GM12878 (cell line): Measurements from ENCODE around the gene KIAA1671. TPM values are rescaled to one million over a fixed set of nuclear protein-coding genes. Genes with fewer than 3 reads are reported as not detected.

Experiments used
- ASH2L ChIP-seq: fragments of 300-600, 200-600 bp; sonication (generic); IDR thresholded peaks from 2 replicates; pipeline ENCODE4 v1.6.1; 2017; ENCODE audit warnings: low read depth, mild to moderate bottlenecking, borderline replicate concordance
- CEBPZ ChIP-seq: fragments of 150-350 bp; IDR thresholded peaks from 2 replicates; pipeline ENCODE4 v1.6.1; 2016; ENCODE audit warnings: low read depth, low read length
- CHD1 ChIP-seq: IDR thresholded peaks from 2 replicates; pipeline ENCODE4 v1.6.1; 2012; ENCODE audit warnings: low read depth, low read length, improper control_type of control experiment
- CHD4 ChIP-seq: fragments of 200-600 bp; sonication (generic); IDR thresholded peaks from 2 replicates; pipeline ENCODE4 v1.6.1; 2016; ENCODE audit warnings: mild to moderate bottlenecking
- CREM ChIP-seq: IDR thresholded peaks from 2 replicates; pipeline ENCODE4 v1.6.1; 2014; ENCODE audit warnings: antibody characterized with exemption, low read depth
- ELK1 ChIP-seq: IDR thresholded peaks from 2 replicates; pipeline ENCODE4 v1.6.1; 2012; ENCODE audit warnings: low read depth, low read length, improper control_type of control experiment
- GABPA ChIP-seq: IDR thresholded peaks from 2 replicates; pipeline ENCODE4 v1.6.1; 2014; ENCODE audit warnings: antibody characterized with exemption, low read depth, mild to moderate bottlenecking, inconsistent platforms
- PAX8 ChIP-seq: fragments of 450-650 bp; IDR thresholded peaks from 2 replicates; pipeline ENCODE4 v1.6.1; 2017; ENCODE audit warnings: mild to moderate bottlenecking, moderate library complexity
- POLR2AphosphoS2 ChIP-seq: IDR thresholded peaks from 2 replicates; pipeline ENCODE4 v1.6.1; 2011; ENCODE audit warnings: low read depth, mild to moderate bottlenecking, low read length, improper control_type of control experiment, moderate library complexity
- RCOR1 ChIP-seq: conservative IDR thresholded peaks from 2 replicates; pipeline ENCODE4 v1.6.1; 2012; ENCODE audit warnings: low read depth, low read length, improper control_type of control experiment
- SMAD5 ChIP-seq: IDR thresholded peaks from 2 replicates; pipeline ENCODE4 v1.6.1; 2016; ENCODE audit warnings: antibody characterized with exemption, low read depth
- SMC3 ChIP-seq: IDR thresholded peaks from 2 replicates; pipeline ENCODE4 v1.6.1; 2011; ENCODE audit warnings: low read length, improper control_type of control experiment, borderline replicate concordance
- SUZ12 ChIP-seq: fragments of 200-600 bp; sonication (generic); IDR thresholded peaks from one replicate; pipeline ENCODE4 v1.6.1; 2018; ENCODE audit warnings: antibody characterized with exemption, mild to moderate bottlenecking; ENCODE audit not compliant: unreplicated experiment
- ZNF384 ChIP-seq: IDR thresholded peaks from 2 replicates; pipeline ENCODE4 v1.6.1; 2012; ENCODE audit warnings: low read depth, mild to moderate bottlenecking, low read length, improper control_type of control experiment, borderline replicate concordance
- ZNF622 ChIP-seq: fragments of 450-650 bp; IDR thresholded peaks from 2 replicates; pipeline ENCODE4 v1.6.1; 2017; ENCODE audit warnings: mild to moderate bottlenecking, inconsistent platforms
- ZZZ3 ChIP-seq: IDR thresholded peaks from 2 replicates; pipeline ENCODE4 v1.6.1; 2011; ENCODE audit warnings: low read depth; ENCODE audit not compliant: control insufficient read depth, insufficient read length
- polyA plus RNA-seq, 11 experiments: library from polyadenylated mRNA; depleted of rRNA in 4 of 11; unstranded in 6 of 11; stranded (reverse) in 5 of 11; fragments of >200 nt; fragmentation: Nextera tagmentation in 4 of 11; fragmentation: Illumina TruSeq in 1 of 11; extraction: Ambion mirVana in 4 of 11; extraction: Trizol in 1 of 11; gene quantifications; 1 replicate in 1 of 11; 2 replicates in 10 of 11; pipeline versions ENCODE4 v1.2.1 to v1.2.3, GENCODE V29; 2011 to 2016; ENCODE audit warnings: inconsistent platforms in 2 of 11, missing spikeins in 2 of 11, low read depth in 1 of 11
- total RNA-seq, 4 experiments: library from RNA; depleted of rRNA in 3 of 4; stranded (reverse); fragments of >200 nt in 3 of 4; fragmentation: Illumina TruSeq in 1 of 4; extraction: Trizol in 1 of 4; gene quantifications; 2 replicates each; pipeline versions ENCODE4 v1.2.1 to v1.2.3, GENCODE V29; 2013 to 2021
- TF ChIP-seq, protein P1 (sequence below): fragments of 450-650 bp; formaldehyde crosslinking; IDR thresholded peaks from 2 replicates; pipeline ENCODE4 v1.5.0; 2022; ENCODE audit warnings: mild to moderate bottlenecking, missing genetic modification characterization
- TF ChIP-seq, protein P2 (sequence below): IDR thresholded peaks from 2 replicates; pipeline ENCODE4 v1.6.1; 2012; ENCODE audit warnings: low read length, inconsistent platforms

Gene KIAA1671
- total and polyA plus RNA-seq, 10 of the 15 experiments (the other 5 are each of a cell fraction or from before 2014, with no cell fraction given), result 0.05 to 2.7 (median 0.33) TPM

DNA sequence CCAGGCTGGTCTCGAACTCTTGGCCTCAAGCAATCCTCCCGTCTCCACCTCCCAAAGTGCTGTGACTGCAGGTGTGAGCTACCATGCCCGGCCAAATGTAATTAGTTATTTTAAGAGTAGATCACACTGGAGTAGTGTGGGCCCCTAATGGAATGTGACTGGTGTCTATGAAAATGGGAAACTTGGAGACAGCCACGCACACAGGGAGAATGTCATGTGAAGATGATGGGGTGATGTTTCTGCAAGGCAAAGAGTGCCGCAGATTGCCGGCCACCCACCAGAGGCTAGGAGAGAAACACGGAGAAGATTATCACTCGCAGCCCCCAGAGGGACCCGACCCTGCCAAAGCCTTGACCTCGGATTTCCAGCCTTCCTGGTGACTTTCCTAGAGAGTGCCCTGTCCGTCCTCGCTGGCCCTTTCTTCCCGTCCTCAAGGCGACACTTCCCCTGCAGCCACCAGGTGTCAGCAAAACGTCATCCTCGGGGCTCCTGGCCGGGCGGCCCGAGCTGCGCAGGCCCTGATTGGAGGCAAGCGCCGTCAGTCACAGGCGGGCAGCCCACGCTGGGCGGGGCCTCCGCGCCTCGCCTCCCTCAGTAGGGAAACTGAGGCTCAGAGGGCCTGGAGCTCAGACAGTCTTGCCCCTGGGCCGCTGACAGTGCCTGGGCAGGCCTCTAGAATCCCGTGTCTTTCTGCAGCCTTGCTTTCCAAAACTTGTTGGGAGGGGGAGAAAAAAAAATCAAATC is 283.2 kb downstream of the KIAA1671 start (continued):
- TF ChIP-seq, protein P1, sequence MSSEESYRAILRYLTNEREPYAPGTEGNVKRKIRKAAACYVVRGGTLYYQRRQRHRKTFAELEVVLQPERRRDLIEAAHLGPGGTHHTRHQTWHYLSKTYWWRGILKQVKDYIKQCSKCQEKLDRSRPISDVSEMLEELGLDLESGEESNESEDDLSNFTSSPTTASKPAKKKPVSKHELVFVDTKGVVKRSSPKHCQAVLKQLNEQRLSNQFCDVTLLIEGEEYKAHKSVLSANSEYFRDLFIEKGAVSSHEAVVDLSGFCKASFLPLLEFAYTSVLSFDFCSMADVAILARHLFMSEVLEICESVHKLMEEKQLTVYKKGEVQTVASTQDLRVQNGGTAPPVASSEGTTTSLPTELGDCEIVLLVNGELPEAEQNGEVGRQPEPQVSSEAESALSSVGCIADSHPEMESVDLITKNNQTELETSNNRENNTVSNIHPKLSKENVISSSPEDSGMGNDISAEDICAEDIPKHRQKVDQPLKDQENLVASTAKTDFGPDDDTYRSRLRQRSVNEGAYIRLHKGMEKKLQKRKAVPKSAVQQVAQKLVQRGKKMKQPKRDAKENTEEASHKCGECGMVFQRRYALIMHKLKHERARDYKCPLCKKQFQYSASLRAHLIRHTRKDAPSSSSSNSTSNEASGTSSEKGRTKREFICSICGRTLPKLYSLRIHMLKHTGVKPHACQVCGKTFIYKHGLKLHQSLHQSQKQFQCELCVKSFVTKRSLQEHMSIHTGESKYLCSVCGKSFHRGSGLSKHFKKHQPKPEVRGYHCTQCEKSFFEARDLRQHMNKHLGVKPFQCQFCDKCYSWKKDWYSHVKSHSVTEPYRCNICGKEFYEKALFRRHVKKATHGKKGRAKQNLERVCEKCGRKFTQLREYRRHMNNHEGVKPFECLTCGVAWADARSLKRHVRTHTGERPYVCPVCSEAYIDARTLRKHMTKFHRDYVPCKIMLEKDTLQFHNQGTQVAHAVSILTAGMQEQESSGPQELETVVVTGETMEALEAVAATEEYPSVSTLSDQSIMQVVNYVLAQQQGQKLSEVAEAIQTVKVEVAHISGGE (CRISPR knock-in tag), result no peak
- no peak for TF ChIP-seq ELK1
- no peak for TF ChIP-seq ZNF622
- no peak for TF ChIP-seq ZZZ3
- no peak for TF ChIP-seq CEBPZ
- TF ChIP-seq, protein P2, sequence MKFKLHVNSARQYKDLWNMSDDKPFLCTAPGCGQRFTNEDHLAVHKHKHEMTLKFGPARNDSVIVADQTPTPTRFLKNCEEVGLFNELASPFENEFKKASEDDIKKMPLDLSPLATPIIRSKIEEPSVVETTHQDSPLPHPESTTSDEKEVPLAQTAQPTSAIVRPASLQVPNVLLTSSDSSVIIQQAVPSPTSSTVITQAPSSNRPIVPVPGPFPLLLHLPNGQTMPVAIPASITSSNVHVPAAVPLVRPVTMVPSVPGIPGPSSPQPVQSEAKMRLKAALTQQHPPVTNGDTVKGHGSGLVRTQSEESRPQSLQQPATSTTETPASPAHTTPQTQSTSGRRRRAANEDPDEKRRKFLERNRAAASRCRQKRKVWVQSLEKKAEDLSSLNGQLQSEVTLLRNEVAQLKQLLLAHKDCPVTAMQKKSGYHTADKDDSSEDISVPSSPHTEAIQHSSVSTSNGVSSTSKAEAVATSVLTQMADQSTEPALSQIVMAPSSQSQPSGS, result no peak
- TF ChIP-seq SMAD5, result no peak
- TF ChIP-seq CHD4, result no peak
- TF ChIP-seq SUZ12, result no peak
- no peak for TF ChIP-seq CHD1
- 0 out of 2 replicates have a peak, but pooled peaks have one; percentile 23 for TF ChIP-seq CREM
- TF ChIP-seq POLR2AphosphoS2, result no peak
- TF ChIP-seq PAX8, result no peak
- TF ChIP-seq GABPA, result no peak
- TF ChIP-seq RCOR1, result no peak
- TF ChIP-seq ASH2L, result no peak
- no peak for TF ChIP-seq ZNF384
- peak; percentile 89 for TF ChIP-seq SMC3
